GM12878 (cell line): ENCODE results near the gene AIFM1. TPM values are rescaled to one million over a fixed set of nuclear protein-coding genes. Genes with fewer than 3 reads are reported as not detected.

Experiments used
- BCL11A ChIP-seq: IDR thresholded peaks from 2 replicates; pipeline ENCODE4 v1.6.1; 2011; ENCODE audit warnings: low read depth, low read length
- BHLHE40 ChIP-seq, 2 experiments: fragments of 450-650 bp in 1 of 2; IDR thresholded peaks; 2 replicates each; pipeline ENCODE4 v1.6.1; 2011 to 2017; ENCODE audit warnings: low read depth in 2 of 2, borderline replicate concordance in 1 of 2, improper control_type of control experiment in 1 of 2, low read length in 1 of 2, mild to moderate bottlenecking in 1 of 2
- BRCA1 ChIP-seq: IDR thresholded peaks from 2 replicates; pipeline ENCODE4 v1.6.1; 2011; ENCODE audit warnings: low read depth, low read length, improper control_type of control experiment
- CHD2 ChIP-seq: IDR thresholded peaks from 2 replicates; pipeline ENCODE4 v1.6.1; 2011; ENCODE audit warnings: low read depth, low read length, improper control_type of control experiment, borderline replicate concordance
- CREM ChIP-seq: IDR thresholded peaks from 2 replicates; pipeline ENCODE4 v1.6.1; 2014; ENCODE audit warnings: antibody characterized with exemption, low read depth
- EED ChIP-seq: sonication (generic); IDR thresholded peaks from 2 replicates; pipeline ENCODE4 v1.6.1; 2016; ENCODE audit warnings: antibody characterized with exemption, low read depth
- EP300 ChIP-seq, 2 experiments: fragments of 150-350 bp in 1 of 2; IDR thresholded peaks; 2 replicates each; pipeline ENCODE4 v1.6.1; 2011 to 2012; ENCODE audit warnings: low read depth in 2 of 2, low read length in 2 of 2, borderline replicate concordance in 1 of 2, improper control_type of control experiment in 1 of 2, inconsistent platforms in 1 of 2; ENCODE audit not compliant: control insufficient read depth in 1 of 2
- ETV6 ChIP-seq, 2 experiments: fragments of 450-650 bp in 1 of 2; IDR thresholded peaks in 1 of 2; conservative IDR thresholded peaks in 1 of 2; 2 replicates each; pipeline ENCODE4 v1.6.1; 2014; ENCODE audit warnings: antibody characterized with exemption in 1 of 2, borderline replicate concordance in 1 of 2, low read depth in 1 of 2, mild to moderate bottlenecking in 1 of 2, moderate library complexity in 1 of 2
- FOS ChIP-seq: IDR thresholded peaks from 3 replicates; pipeline ENCODE4 v1.6.1; 2011; ENCODE audit warnings: borderline replicate concordance; ENCODE audit not compliant: insufficient read length; ENCODE audit errors: extremely low read depth
- GATAD2B ChIP-seq: fragments of 450-650 bp; conservative IDR thresholded peaks from 2 replicates; pipeline ENCODE4 v1.6.1; 2017; ENCODE audit warnings: low read depth, mild to moderate bottlenecking, moderate library complexity
- IKZF1 ChIP-seq: fragments of 450-650 bp; conservative IDR thresholded peaks from 2 replicates; pipeline ENCODE4 v1.6.1; 2017; ENCODE audit warnings: antibody characterized with exemption, mild to moderate bottlenecking
- KAT2A ChIP-seq: conservative IDR thresholded peaks from 2 replicates; pipeline ENCODE4 v1.6.1; 2011; ENCODE audit warnings: low read depth, low read length; ENCODE audit not compliant: control insufficient read depth
- KDM1A ChIP-seq: fragments of 200-600 bp; sonication (generic); IDR thresholded peaks from 2 replicates; pipeline ENCODE4 v1.6.1; 2016; ENCODE audit warnings: borderline replicate concordance
- MEF2A ChIP-seq: IDR thresholded peaks from 2 replicates; pipeline ENCODE4 v1.6.1; 2011; ENCODE audit warnings: low read depth, mild to moderate bottlenecking, low read length, moderate library complexity; ENCODE audit not compliant: insufficient read depth
- MLLT1 ChIP-seq: fragments of 450-650 bp; IDR thresholded peaks from 2 replicates; pipeline ENCODE4 v1.6.1; 2016; ENCODE audit warnings: mild to moderate bottlenecking
- NBN ChIP-seq: fragments of 450-650 bp; IDR thresholded peaks from 2 replicates; pipeline ENCODE4 v1.6.1; 2016
- NR2F1 ChIP-seq: fragments of 450-650 bp; conservative IDR thresholded peaks from 2 replicates; pipeline ENCODE4 v1.6.1; 2017; ENCODE audit warnings: mild to moderate bottlenecking
- PAX5 ChIP-seq: IDR thresholded peaks from 2 replicates; pipeline ENCODE4 v1.6.1; 2011; ENCODE audit warnings: low read depth, low read length, borderline replicate concordance
- POLR2A ChIP-seq: IDR thresholded peaks from 2 replicates; pipeline ENCODE4 v1.6.1; 2011; ENCODE audit warnings: low read depth, mild to moderate bottlenecking, low read length
- SPI1 ChIP-seq: IDR thresholded peaks from 2 replicates; pipeline ENCODE4 v1.6.1; 2011; ENCODE audit warnings: low read depth, mild to moderate bottlenecking, low read length, moderate library complexity, borderline replicate concordance; ENCODE audit not compliant: insufficient read depth
- SREBF2 ChIP-seq: IDR thresholded peaks from 2 replicates; pipeline ENCODE4 v1.6.1; 2012; ENCODE audit warnings: mild to moderate bottlenecking, low read length
- TARDBP ChIP-seq: IDR thresholded peaks from 2 replicates; pipeline ENCODE4 v1.6.1; 2016; ENCODE audit warnings: borderline replicate concordance
- TCF12 ChIP-seq: IDR thresholded peaks from 2 replicates; pipeline ENCODE4 v1.6.1; 2011; ENCODE audit warnings: low read depth, mild to moderate bottlenecking, low read length
- TCF3 ChIP-seq: IDR thresholded peaks from 2 replicates; pipeline ENCODE4 v1.6.1; 2012; ENCODE audit warnings: low read depth, mild to moderate bottlenecking, low read length, borderline replicate concordance; ENCODE audit not compliant: insufficient read depth
- YY1 ChIP-seq: IDR thresholded peaks from 2 replicates; pipeline ENCODE4 v1.6.1; 2011; ENCODE audit warnings: low read depth, mild to moderate bottlenecking, low read length
- ZNF24 ChIP-seq: fragments of 450-650 bp; IDR thresholded peaks from 2 replicates; pipeline ENCODE4 v1.6.1; 2017; ENCODE audit warnings: antibody characterized with exemption, mild to moderate bottlenecking
- polyA plus RNA-seq, 11 experiments: library from polyadenylated mRNA; depleted of rRNA in 4 of 11; unstranded in 6 of 11; stranded (reverse) in 5 of 11; fragments of >200 nt; fragmentation: Nextera tagmentation in 4 of 11; fragmentation: Illumina TruSeq in 1 of 11; extraction: Ambion mirVana in 4 of 11; extraction: Trizol in 1 of 11; gene quantifications; 1 replicate in 1 of 11; 2 replicates in 10 of 11; pipeline versions ENCODE4 v1.2.1 to v1.2.3, GENCODE V29; 2011 to 2016; ENCODE audit warnings: inconsistent platforms in 2 of 11, missing spikeins in 2 of 11, low read depth in 1 of 11
- total RNA-seq, 4 experiments: library from RNA; depleted of rRNA in 3 of 4; stranded (reverse); fragments of >200 nt in 3 of 4; fragmentation: Illumina TruSeq in 1 of 4; extraction: Trizol in 1 of 4; gene quantifications; 2 replicates each; pipeline versions ENCODE4 v1.2.1 to v1.2.3, GENCODE V29; 2013 to 2021

AIFM1 gene
- total and polyA plus RNA-seq, 10 of the 15 experiments (the other 5 are each of a cell fraction or from before 2014, with no cell fraction given): 44.2 to 121 (median 80.0) TPM

- TF ChIP-seq TARDBP: 0 out of 2 replicates have a peak, but pooled peaks have one; percentile 56
- TF ChIP-seq IKZF1: no peak
- peak; percentile 34; the same call in 1 of the 2 replicates for TF ChIP-seq GATAD2B
- no peak for TF ChIP-seq BRCA1
- TF ChIP-seq KDM1A: peak; percentile 49; the same call in 1 of the 2 replicates
- TF ChIP-seq YY1: 0 out of 2 replicates have a peak, but pooled peaks have one; percentile 10
- no peak; a peak in 1 of 4 replicates for TF ChIP-seq ETV6 (conservative IDR thresholded peaks at IDR 0.05 in 1 of 2, IDR thresholded peaks at IDR 0.05 in 1 of 2; ENCODE audit: borderline replicate concordance in 1 of 2, low read depth in 1 of 2)
- TF ChIP-seq CREM: peak; percentile 50; the same call in 1 of the 2 replicates
- peak; percentile 26; the same call in 1 of the 2 replicates for TF ChIP-seq CHD2
- TF ChIP-seq TCF3: 0 out of 2 replicates have a peak, but pooled peaks have one; percentile 43
- TF ChIP-seq NR2F1: peak; percentile 78
- TF ChIP-seq FOS: no peak
- peak; percentile 57; the same call in 1 of the 2 replicates for TF ChIP-seq BCL11A
- TF ChIP-seq BHLHE40 (IDR thresholded peaks at IDR 0.05; ENCODE audit: borderline replicate concordance in 1 of 2, low read depth in 2 of 2, low read length in 1 of 2): peak; percentile 84 to 89
- TF ChIP-seq ZNF24: no peak
- 0 out of 2 replicates have a peak, but pooled peaks have one; percentile 34 for TF ChIP-seq MEF2A
- TF ChIP-seq PAX5: peak; percentile 66; the same call in 1 of the 2 replicates
- 0 out of 4 replicates have a peak, but pooled peaks of 1 of the 2 experiments have one; percentile 29 for TF ChIP-seq EP300 (IDR thresholded peaks at IDR 0.05; ENCODE audit: borderline replicate concordance in 1 of 2, control insufficient read depth in 1 of 2, low read depth in 2 of 2, low read length in 2 of 2)
- TF ChIP-seq KAT2A: no peak
- peak; percentile 62; the same call in 1 of the 2 replicates for TF ChIP-seq MLLT1
- no peak for TF ChIP-seq SREBF2
- peak; percentile 71; the same call in 1 of the 2 replicates for TF ChIP-seq TCF12
- peak; percentile 67 for TF ChIP-seq EED
- peak; percentile 79; the same call in 1 of the 2 replicates for TF ChIP-seq SPI1
- TF ChIP-seq POLR2A: peak; percentile 64
- peak; percentile 34; the same call in 1 of the 2 replicates for TF ChIP-seq NBN
Measured at GRCh38 chrX:130083656-130084382, 81.8 kb downstream of the AIFM1 start (continued).
